Measurements from ENCODE around the gene MTFP1.
A peak's percentile ranks its signal among the peaks of the same experiment; 100 is the strongest.
"Not testable (repeated sequence)": the region's sequence is repeated elsewhere in the genome, so short reads cannot be mapped to it uniquely, and the experiment has no call there.

Gene MTFP1

GRCh38 chr22:30455075-30455840, 29.7 kb downstream of the MTFP1 start:
- no peak for DNase-seq (ENCODE audit: low spot score)

- DNase-seq (ENCODE audit: low spot score) = peak; percentile 27
Observed at GRCh38 chr22:30457981-30458380, 32.4 kb downstream of the MTFP1 start.

- DNase-seq (ENCODE audit: low spot score) = no peak
Observed at GRCh38 chr22:30459181-30460052, 33.8 kb downstream of the MTFP1 start.

- no peak for DNase-seq (ENCODE audit: low spot score)
Observed at GRCh38 chr22:30460147-30460546, 34.6 kb downstream of the MTFP1 start.

GRCh38 chr22:30460555-30460954, 35.0 kb downstream of the MTFP1 start:
- DNase-seq (ENCODE audit: low spot score) = not testable (repeated sequence)

- DNase-seq (ENCODE audit: low spot score) = no peak
Observed at GRCh38 chr22:30469165-30469564, 43.6 kb downstream of the MTFP1 start.

- no peak for DNase-seq (ENCODE audit: low spot score)
Observed at GRCh38 chr22:30470655-30471054, 45.1 kb downstream of the MTFP1 start.

GRCh38 chr22:30471616-30472318, 46.2 kb downstream of the MTFP1 start, which contains the start of gene SEC14L3:
Gene SEC14L3, minus strand, starts transcription at chr22:30472017. Its CDS starts 59 bp downstream, at chr22:30471958.
- no peak for DNase-seq (ENCODE audit: low spot score)

- DNase-seq (ENCODE audit: low spot score) = no peak
Observed at GRCh38 chr22:30472994-30473720, 47.6 kb downstream of the MTFP1 start.

GRCh38 chr22:30474121-30474520, 48.6 kb downstream of the MTFP1 start:
- no peak for DNase-seq (ENCODE audit: low spot score)

GRCh38 chr22:30474683-30475424, 49.3 kb downstream of the MTFP1 start:
- no peak for DNase-seq (ENCODE audit: low spot score)

All from GM03348 (cell line).